GM23248 (cell line): Measurements from ENCODE around the gene PCCA.

ENCODE experiments used
- EZH2 ChIP-seq: fragments of 200-600 bp; sonication (generic); IDR thresholded peaks from 2 replicates; pipeline ENCODE4 v1.6.1; 2018; ENCODE audit warnings: antibody characterized with exemption, mild to moderate bottlenecking; ENCODE audit not compliant: insufficient read depth, poor library complexity, severe bottlenecking
- EZH2phosphoT487 ChIP-seq: fragments of 200-600 bp; sonication (generic); IDR thresholded peaks from 2 replicates; pipeline ENCODE4 v1.6.1; 2018; ENCODE audit warnings: antibody characterized with exemption, moderate library complexity, mild to moderate bottlenecking, low read depth; ENCODE audit not compliant: insufficient read depth

GRCh38 chr13:100040196-100040595, 48.7 kb upstream of the PCCA start:
- TF ChIP-seq EZH2 (no peak), EZH2phosphoT487 (no peak)
